ENCODE results near the gene ARHGAP32. TPM values are rescaled to one million over a fixed set of nuclear protein-coding genes. Genes with fewer than 3 reads are reported as not detected.

ARHGAP32 gene
- total RNA-seq, 1 donor from 2014 or later = 21.4 TPM

DNA sequence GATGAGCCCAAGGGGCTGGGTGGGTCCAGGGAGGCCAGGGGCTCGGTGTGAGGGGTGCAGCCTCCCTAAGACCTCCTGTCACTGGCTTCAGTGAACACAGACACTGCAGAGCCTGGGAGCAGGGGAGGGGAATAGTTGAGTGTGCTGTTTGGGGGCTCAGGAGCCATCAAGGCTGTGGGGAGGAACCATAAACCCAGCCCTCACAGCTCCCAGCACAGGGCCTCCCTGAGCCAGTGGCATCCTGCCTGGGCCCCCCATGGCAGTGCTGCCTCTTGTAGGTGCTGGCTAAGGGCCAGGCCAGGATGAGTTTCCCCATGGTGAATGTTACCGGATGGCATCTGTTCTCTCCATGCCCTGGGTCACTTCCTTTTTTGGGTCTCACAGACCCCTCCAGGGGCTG is 275.4 kb downstream of the ARHGAP32 start:
- no peak overlapping the region for H3K4me3 Mint-ChIP-seq
- H3K27me3 Mint-ChIP-seq (ENCODE audit: insufficient read depth, low read depth) = peaks cover 20% of the 10 kb centered on the region
- H3K4me3 ChIP-seq = no peak overlapping the region
- H3K9me3 ChIP-seq (ENCODE audit: low read depth) = no peaks in the 10 kb centered on the region
- H3K9me3 Mint-ChIP-seq = peaks cover 11% of the 10 kb centered on the region
- H4K20me1 ChIP-seq (ENCODE audit: low read depth) = no peaks in the 10 kb centered on the region
- no peak overlapping the region for H2AFZ ChIP-seq (replicated peaks)
- H3K9ac ChIP-seq = no peak overlapping the region
- H3F3A ChIP-seq (ENCODE audit: low read depth) = no peaks in the 10 kb centered on the region
- H3K79me2 ChIP-seq (ENCODE audit: low read depth) = no peaks in the 10 kb centered on the region
- TF ChIP-seq EZH2 (IDR thresholded peaks at IDR 0.05) = no peak
- TF ChIP-seq EZH2phosphoT487 (IDR thresholded peaks at IDR 0.05) = no peak
- TF ChIP-seq, protein P1, sequence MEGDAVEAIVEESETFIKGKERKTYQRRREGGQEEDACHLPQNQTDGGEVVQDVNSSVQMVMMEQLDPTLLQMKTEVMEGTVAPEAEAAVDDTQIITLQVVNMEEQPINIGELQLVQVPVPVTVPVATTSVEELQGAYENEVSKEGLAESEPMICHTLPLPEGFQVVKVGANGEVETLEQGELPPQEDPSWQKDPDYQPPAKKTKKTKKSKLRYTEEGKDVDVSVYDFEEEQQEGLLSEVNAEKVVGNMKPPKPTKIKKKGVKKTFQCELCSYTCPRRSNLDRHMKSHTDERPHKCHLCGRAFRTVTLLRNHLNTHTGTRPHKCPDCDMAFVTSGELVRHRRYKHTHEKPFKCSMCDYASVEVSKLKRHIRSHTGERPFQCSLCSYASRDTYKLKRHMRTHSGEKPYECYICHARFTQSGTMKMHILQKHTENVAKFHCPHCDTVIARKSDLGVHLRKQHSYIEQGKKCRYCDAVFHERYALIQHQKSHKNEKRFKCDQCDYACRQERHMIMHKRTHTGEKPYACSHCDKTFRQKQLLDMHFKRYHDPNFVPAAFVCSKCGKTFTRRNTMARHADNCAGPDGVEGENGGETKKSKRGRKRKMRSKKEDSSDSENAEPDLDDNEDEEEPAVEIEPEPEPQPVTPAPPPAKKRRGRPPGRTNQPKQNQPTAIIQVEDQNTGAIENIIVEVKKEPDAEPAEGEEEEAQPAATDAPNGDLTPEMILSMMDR (IDR thresholded peaks at IDR 0.05) = no peak
- no peak overlapping the region for H3K27ac Mint-ChIP-seq
- no peaks in the 10 kb centered on the region for H3K36me3 ChIP-seq
- H3K4me2 ChIP-seq = no peak overlapping the region
- H3K27me3 ChIP-seq = no peaks in the 10 kb centered on the region
- no peak overlapping the region for H3K27ac ChIP-seq
- no peaks in the 10 kb centered on the region for H3K36me3 Mint-ChIP-seq
- DNase-seq (ENCODE audit: low spot score) = no peak
- H3K4me1 ChIP-seq = peaks cover 4% of the 10 kb centered on the region
- H3K4me1 Mint-ChIP-seq = peaks cover 22% of the 10 kb centered on the region

DNA sequence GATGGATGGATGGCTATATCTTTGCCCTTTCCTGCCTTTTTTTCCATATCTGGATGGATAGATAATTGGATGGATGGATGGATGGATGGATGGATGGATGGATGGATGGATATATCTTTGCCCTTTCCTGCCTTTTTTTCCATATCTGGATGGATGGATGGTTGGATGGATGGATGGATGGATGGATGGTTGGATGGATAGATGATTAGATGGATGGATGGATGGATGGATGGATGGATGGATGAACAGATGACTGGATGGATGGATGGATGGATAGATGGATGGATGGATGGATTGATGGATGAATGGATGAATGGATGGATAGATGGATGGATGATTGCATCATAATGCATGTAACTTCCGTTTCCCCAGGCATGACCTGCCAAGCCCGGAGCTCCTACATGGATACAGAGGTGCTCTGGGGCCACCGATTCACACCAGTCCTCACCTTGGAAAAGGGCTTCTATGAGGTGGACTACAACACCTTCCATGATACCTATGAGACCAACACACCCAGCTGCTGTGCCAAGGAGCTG is 276.0 kb downstream of the ARHGAP32 start:
- no peaks in the 10 kb centered on the region for H3K9me3 ChIP-seq (ENCODE audit: low read depth)
- no peak overlapping the region for H2AFZ ChIP-seq (replicated peaks)
- H3K36me3 ChIP-seq = no peaks in the 10 kb centered on the region
- H3K9ac ChIP-seq = no peak overlapping the region
- no peaks in the 10 kb centered on the region for H3K27me3 ChIP-seq
- H3K36me3 Mint-ChIP-seq = no peaks in the 10 kb centered on the region
- H3K27ac ChIP-seq = no peak overlapping the region
- H3F3A ChIP-seq (ENCODE audit: low read depth) = no peaks in the 10 kb centered on the region
- no peak for TF ChIP-seq EZH2 (IDR thresholded peaks at IDR 0.05)
- no peak for TF ChIP-seq EZH2phosphoT487 (IDR thresholded peaks at IDR 0.05)
- TF ChIP-seq, protein P1 (IDR thresholded peaks at IDR 0.05) = no peak
- no peak for DNase-seq (ENCODE audit: low spot score)
- no peak overlapping the region for H3K4me3 ChIP-seq
- peaks cover 22% of the 10 kb centered on the region for H3K4me1 Mint-ChIP-seq
- peaks cover 15% of the 10 kb centered on the region for H3K27me3 Mint-ChIP-seq (ENCODE audit: insufficient read depth, low read depth)
- H3K4me2 ChIP-seq = no peak overlapping the region
- peaks cover 4% of the 10 kb centered on the region for H3K4me1 ChIP-seq
- H3K79me2 ChIP-seq (ENCODE audit: low read depth) = no peaks in the 10 kb centered on the region
- H4K20me1 ChIP-seq (ENCODE audit: low read depth) = no peaks in the 10 kb centered on the region
- H3K9me3 Mint-ChIP-seq = peaks cover 13% of the 10 kb centered on the region
- no peak overlapping the region for H3K27ac Mint-ChIP-seq
- H3K4me3 Mint-ChIP-seq = peak overlapping the region; percentile 7

DNA sequence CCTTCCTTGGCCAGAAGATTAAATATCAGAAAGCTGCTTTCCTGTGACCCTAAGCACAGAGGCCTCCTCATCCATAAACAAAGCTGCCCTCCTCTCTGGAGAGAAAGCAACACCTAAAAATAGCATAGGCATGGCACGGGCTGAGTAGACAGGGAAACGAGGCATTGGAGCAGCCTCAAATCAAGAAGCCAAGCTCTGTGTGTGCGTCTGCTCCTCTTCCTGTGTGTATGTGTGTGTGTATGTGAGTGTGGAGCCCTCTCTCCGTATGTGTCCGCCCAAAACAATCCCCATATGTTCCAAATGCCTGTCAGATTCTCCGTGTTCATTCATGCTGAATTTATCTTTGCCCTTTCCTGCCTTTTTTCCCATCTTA is 277.0 kb downstream of the ARHGAP32 start:
- H3K4me1 ChIP-seq = no peaks in the 10 kb centered on the region
- H3K4me2 ChIP-seq = no peak overlapping the region
- no peaks in the 10 kb centered on the region for H3K79me2 ChIP-seq (ENCODE audit: low read depth)
- H3K36me3 ChIP-seq = no peaks in the 10 kb centered on the region
- peaks cover 22% of the 10 kb centered on the region for H3K4me1 Mint-ChIP-seq
- TF ChIP-seq EZH2phosphoT487 (IDR thresholded peaks at IDR 0.05) = no peak
- TF ChIP-seq, protein P1 (IDR thresholded peaks at IDR 0.05) = no peak
- TF ChIP-seq EZH2 (IDR thresholded peaks at IDR 0.05) = no peak
- H3K9me3 ChIP-seq (ENCODE audit: low read depth) = no peaks in the 10 kb centered on the region
- H3K27me3 ChIP-seq = no peaks in the 10 kb centered on the region
- no peaks in the 10 kb centered on the region for H4K20me1 ChIP-seq (ENCODE audit: low read depth)
- no peak overlapping the region for H2AFZ ChIP-seq (replicated peaks)
- peaks cover 10% of the 10 kb centered on the region for H3K27me3 Mint-ChIP-seq (ENCODE audit: insufficient read depth, low read depth)
- no peak overlapping the region for H3K27ac ChIP-seq
- H3K36me3 Mint-ChIP-seq = no peaks in the 10 kb centered on the region
- H3K4me3 ChIP-seq = no peak overlapping the region
- no peak overlapping the region for H3K4me3 Mint-ChIP-seq
- no peaks in the 10 kb centered on the region for H3F3A ChIP-seq (ENCODE audit: low read depth)
- no peak overlapping the region for H3K9ac ChIP-seq
- peak overlapping the region; percentile 24 for H3K27ac Mint-ChIP-seq
- DNase-seq (ENCODE audit: low spot score) = no peak
- H3K9me3 Mint-ChIP-seq = peaks cover 12% of the 10 kb centered on the region

Small RNAs within 50 kb of the gene (small RNA-seq; reads per million reads assigned to genes)
- gene RF00019 (not detected), gene RNU6-874P (not detected), gene RNU6-876P (not detected)

Other genes starting within 250 kb of the ARHGAP32 start
- not detected in 2 replicates for gene TP53AIP1, start 249.5 kb downstream of the ARHGAP32 start, total RNA-seq (ENCODE audit: low replicate concordance)
- not detected in 2 replicates for gene BARX2, start 183.5 kb upstream of the ARHGAP32 start, total RNA-seq (ENCODE audit: low replicate concordance)